ENCODE data around the gene CNTNAP2. TPM values are rescaled to one million over a fixed set of nuclear protein-coding genes. Genes with fewer than 3 reads are reported as not detected.
A peak's percentile ranks its signal among the peaks of the same experiment; 100 is the strongest.

CNTNAP2 gene
- total RNA-seq, 1 donor from 2014 or later = 2.8 TPM

GRCh38 chr7:148332191-148333186 lies 2215.9 kb downstream of the CNTNAP2 start:
- DNase-seq (ENCODE audit: low read depth in 2 of 2) = no peak

DNA sequence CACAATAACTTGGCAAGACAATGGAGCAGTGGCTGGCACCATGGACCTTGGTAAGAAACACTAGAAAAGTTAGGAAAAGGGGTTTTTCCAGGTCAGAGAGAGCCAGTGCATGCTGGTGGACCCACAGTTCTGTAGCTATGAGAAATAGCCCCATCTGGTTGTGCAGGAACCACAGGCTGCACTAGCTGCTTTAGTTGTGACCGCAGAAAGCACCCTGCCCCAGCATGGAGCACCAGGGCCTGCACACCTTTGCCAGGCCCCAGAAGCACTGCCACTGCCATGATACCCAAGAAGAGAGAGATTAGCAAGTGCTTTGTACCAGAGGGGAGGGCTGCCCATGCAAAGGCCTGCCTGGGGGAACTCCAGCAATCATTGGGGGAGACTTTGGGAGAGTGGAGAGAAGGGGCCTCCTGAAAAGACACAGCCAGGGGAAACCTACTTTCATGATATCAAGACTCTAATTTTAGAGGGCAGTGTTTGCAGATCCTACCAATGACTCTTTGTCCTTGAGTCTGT lies 2217.9 kb downstream of the CNTNAP2 start:
- no peak for DNase-seq (ENCODE audit: low read depth in 2 of 2)

- DNase-seq (ENCODE audit: low read depth in 2 of 2) = peak in 1 of 2 donors; percentile 7
These were observed 2218.5 kb downstream of the CNTNAP2 start for GRCh38 chr7:148334959-148335577.

DNA sequence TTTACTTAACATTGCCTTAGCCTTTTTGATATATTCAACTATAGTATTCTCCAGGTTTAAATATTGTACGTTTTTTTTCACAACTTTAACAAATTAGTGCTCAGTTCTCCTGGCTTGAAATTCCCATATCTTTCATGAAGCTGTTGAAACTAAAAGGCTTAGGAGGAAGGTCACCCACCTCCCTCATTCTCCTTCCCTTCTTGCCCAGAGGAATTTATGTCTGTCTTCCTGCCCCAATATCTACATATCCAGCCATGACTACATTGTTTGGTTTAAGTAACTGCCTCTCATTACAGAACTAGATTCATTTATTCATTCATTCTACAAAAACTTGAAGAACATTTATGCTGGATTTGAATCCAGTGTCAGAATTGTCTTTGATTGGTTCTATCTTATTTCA lies 2219.2 kb downstream of the CNTNAP2 start:
- DNase-seq (ENCODE audit: low read depth in 2 of 2) = no peak

DNA sequence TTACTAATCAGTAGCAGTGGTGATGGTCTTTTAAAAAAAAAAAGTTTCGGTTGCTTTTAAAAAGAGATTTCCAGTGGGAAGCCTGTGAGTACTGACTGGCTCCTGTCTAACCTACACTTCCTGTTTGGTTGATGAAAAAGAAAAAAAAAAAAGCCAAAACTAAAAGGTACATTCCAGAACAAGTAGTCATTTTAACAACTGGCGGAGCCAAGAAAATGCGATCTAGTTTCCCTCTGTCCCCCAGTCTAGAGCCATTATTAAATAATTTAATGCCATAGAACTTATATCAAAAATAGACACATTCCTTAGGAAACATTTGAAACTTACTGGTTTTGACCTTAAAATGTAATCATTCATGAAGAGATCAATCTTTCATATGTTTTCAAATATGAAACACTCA lies 2219.8 kb downstream of the CNTNAP2 start:
- DNase-seq (ENCODE audit: low read depth in 2 of 2) = no peak

DNA sequence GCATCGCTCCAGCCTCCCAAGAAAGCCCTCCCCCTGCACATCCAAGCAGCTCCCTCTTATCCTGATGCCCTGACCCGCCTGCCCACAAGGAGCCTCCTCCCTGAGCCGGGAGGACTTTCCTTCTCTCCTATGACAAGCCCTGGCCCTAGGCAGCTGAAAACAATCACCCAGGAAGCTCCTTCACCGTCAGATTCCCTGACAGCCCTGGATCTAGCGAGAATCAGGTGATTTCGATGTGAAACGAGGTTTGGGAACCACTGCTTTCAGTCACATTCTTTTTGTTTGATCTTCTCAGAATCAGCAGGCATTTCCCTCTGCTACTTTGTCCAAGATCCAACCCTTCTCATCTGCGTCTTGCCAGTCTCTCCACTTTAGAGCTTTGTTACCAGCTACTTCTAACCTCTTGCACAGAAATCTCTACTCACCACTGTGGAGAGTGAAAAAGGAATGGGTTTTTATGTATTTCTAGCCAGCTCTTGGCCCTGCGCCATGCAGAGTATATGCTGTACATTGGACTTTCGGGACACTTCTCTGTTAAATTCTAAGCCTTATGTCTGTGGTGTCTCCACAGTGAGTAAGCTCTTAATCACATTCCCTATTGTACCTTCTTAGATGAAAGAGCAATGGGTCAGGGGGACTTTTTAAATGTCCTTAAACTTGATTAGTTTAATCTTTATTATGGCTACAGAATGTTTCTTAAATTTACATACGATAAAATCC lies 2220.8 kb downstream of the CNTNAP2 start:
- DNase-seq (ENCODE audit: low read depth in 2 of 2) = no peak

GRCh38 chr7:148337995-148338747 lies 2221.6 kb downstream of the CNTNAP2 start:
- no peak for DNase-seq (ENCODE audit: low read depth in 2 of 2)

- no peak for DNase-seq (ENCODE audit: low read depth in 2 of 2)
These were observed 2224.1 kb downstream of the CNTNAP2 start for GRCh38 chr7:148340438-148341280.

DNA sequence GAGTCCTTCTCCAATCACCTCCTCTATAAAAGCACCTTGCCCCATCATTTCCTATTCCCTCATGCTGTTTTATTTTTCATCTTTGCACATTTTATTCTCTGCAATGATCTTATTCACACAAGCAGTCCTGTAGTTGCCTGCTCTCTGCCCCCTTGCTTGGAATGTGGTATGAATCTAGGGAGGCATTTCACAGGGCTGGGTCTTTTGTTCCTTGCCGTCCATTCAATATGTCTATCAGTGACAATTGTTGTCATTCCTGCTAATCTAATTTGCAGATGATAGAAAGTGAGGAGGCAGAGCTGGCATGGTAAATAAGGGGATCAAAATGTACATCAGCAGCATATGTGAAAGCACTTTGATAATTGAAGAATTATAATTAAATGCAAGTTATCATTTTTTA lies 2227.8 kb downstream of the CNTNAP2 start:
- DNase-seq (ENCODE audit: low read depth in 2 of 2) = no peak

GRCh38 chr7:148347981-148348380 lies 2231.4 kb downstream of the CNTNAP2 start:
- no peak for DNase-seq (ENCODE audit: low read depth in 2 of 2)

- no peak for DNase-seq (ENCODE audit: low read depth in 2 of 2)
These were observed 2231.9 kb downstream of the CNTNAP2 start for GRCh38 chr7:148348466-148348865.

DNA sequence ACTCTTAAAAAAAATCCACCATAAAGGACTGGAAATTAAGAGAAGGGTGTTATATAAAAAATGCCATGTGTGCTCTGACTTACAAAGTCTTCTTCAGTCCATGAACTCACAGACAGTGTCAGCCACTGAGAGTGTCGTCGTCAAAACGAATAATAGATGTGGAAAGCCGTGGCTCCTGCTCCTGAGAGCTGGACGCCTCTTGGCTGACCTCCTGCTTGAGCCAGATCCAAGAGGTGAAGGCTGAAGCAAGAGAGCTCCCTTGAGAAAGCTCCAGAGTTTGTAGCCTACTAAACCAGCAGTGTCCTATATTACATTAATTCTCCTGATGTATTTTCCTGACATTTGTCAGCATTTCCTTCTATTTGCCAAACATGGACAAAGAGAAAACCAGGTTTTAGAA lies 2239.7 kb downstream of the CNTNAP2 start:
- DNase-seq (ENCODE audit: low read depth in 2 of 2) = no peak

GRCh38 chr7:148362541-148362940 lies 2245.9 kb downstream of the CNTNAP2 start:
- no peak for DNase-seq (ENCODE audit: low read depth in 2 of 2)

GRCh38 chr7:148367731-148368475 lies 2251.3 kb downstream of the CNTNAP2 start:
- no peak for DNase-seq (ENCODE audit: low read depth in 2 of 2)

- DNase-seq (ENCODE audit: low read depth in 2 of 2) = no peak
These were observed 2252.0 kb downstream of the CNTNAP2 start for GRCh38 chr7:148368562-148368961.

DNA sequence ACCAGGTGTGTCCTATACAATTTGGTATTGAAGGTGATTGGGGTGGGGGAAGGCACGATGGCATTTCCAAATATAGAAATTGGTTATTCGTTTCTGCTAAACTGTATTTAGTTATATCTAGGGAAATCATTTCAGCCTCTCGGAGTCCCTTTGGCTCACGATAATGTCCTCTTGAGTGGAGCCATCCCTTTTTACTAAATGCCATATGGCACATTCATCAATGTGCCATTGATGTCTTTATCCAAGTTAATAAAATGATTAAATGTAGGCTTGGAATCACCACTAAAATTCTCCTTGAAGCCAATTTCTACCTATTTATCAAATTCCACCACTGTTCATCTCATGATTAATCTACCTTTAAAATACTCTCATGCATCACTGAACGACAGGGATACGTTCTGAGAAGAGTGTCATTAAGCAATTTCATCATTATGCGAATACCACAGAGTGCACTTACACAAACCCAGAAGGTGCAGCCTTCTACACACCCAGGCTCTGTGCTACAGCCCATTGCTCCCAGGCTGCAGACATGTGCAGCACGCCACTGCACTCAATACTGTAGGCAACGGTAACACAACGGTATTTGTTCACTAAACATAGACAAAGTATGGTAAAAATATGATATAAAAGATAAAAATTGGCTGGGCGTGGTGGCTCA lies 2254.8 kb downstream of the CNTNAP2 start:
- DNase-seq (ENCODE audit: low read depth in 2 of 2) = no peak

DNA sequence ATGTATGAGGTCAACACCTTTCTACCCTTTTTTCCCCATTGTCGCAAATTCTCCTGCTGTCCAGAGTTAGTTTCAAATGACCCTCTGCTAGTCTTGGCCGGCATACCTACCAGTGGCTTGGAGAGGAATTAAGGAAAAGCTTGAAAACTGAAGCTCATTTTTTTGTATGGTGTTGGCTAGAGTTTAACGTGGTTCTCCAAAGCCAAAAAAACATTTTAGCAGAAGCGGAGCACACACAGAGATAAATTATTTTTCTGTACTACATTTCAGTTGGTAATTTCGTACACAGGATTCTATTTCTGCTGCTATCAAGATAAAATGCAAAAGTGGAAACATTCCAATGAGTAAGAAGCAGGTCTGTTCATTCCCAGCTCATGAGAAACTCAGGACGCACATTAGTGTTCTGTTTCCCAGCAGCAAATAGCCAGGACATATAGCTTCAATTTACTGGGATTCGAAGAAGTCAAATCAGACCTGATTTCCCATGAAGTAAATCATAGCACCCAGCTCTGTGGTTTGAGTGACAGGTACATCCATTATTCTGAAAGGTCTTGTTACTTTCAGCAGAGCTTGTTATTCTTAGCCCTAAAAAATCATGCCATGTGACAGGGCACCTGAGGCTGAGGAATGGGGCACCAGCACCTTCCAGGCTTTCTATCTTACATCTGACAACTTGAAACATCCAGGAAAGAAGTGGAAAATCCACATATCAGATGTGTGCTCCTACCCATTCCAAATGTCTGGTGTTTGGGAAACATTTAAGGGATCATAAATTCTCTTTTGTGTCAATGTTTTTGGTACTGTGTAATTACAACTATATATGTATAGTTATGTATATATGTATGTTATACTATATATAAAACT lies 2258.0 kb downstream of the CNTNAP2 start:
- DNase-seq (ENCODE audit: low read depth in 2 of 2) = no peak

DNA sequence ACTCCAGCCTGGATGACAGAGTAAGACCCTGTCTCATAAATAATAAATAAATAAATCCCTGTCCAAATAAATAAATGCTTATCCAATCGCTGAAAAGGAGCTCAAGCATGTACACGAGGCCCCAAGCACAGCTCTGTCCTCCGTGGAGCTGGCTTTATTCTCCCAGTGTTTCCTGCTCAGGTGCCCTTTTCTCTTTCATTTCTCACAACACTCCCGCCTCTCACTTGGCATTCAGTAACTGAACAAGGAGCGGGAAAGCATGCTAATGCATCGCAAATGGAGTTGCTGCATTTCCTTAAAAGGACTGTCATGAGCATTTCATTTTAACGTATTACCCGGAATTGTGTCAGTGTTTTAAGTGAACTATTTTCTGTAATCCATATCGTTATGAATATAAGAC lies 2263.1 kb downstream of the CNTNAP2 start:
- DNase-seq (ENCODE audit: low read depth in 2 of 2) = no peak
